Mesodermal cell (in vitro differentiated cells): ENCODE measurements around the gene SLC6A11.

Source experiments
- H3K27ac ChIP-seq: 2 replicates; pipeline ENCODE4 v1.7.0; 2013; ENCODE audit warnings: mild to moderate bottlenecking, low read depth, low read length, moderate library complexity; ENCODE audit not compliant: severe bottlenecking
- H3K36me3 ChIP-seq: 2 replicates; pipeline ENCODE4 v1.7.1; 2013; ENCODE audit warnings: mild to moderate bottlenecking, low read length, moderate library complexity; ENCODE audit not compliant: control insufficient read depth, insufficient read depth
- H3K4me1 ChIP-seq: one replicate; pipeline ENCODE4 v1.7.1; 2013; ENCODE audit warnings: mild to moderate bottlenecking, low read length; ENCODE audit not compliant: insufficient read depth, control insufficient read depth, poor library complexity, severe bottlenecking
- H3K4me3 ChIP-seq: 2 replicates; pipeline ENCODE4 v1.7.0; 2013; ENCODE audit warnings: low read length, control low read depth, mild to moderate bottlenecking; ENCODE audit not compliant: insufficient read depth, poor library complexity, severe bottlenecking; ENCODE audit errors: extremely low read depth
- H3K9me3 ChIP-seq: 2 replicates; pipeline ENCODE4 v1.7.1; 2013; ENCODE audit warnings: mild to moderate bottlenecking, low read length, moderate library complexity; ENCODE audit not compliant: control insufficient read depth
- WGBS, 2 experiments: methylation state at CpG; one replicate each; pipeline ENCODE4 v1.1.5; 2013; ENCODE audit warnings: missing lambda C conversion rate in 2 of 2; ENCODE audit not compliant: insufficient coverage in 2 of 2; 5-methylcytosine and 5-hydroxymethylcytosine counted together

SLC6A11 gene

DNA sequence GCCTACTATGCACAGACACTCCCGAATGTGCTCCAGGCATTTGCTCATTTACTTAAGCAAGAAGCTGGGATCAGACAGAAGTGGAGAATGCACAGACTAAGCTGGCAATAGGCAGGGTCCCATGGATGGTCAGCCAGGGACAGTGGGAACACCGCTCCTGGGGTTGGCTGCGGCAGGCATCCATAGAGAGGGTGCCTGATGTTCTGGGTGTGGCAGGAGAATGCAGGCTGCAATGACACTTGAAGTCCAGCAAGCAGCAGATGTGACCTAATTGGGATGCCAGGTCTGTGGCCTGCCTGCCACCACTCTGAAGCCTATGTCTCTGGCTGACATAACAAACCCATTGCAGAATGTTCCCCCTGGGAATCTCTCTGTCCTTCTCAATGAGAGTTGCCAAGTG, 40.2 kb upstream of the SLC6A11 start:
- H3K4me3 ChIP-seq: no peak overlapping the region
- no peak overlapping the region for H3K27ac ChIP-seq
- no peaks in the 10 kb centered on the region for H3K36me3 ChIP-seq
- no peaks in the 10 kb centered on the region for H3K9me3 ChIP-seq
- WGBS, 2 experiments: 91 to 92% methylated on average over 3 of the region's 3 CpGs
- no peaks in the 10 kb centered on the region for H3K4me1 ChIP-seq

DNA sequence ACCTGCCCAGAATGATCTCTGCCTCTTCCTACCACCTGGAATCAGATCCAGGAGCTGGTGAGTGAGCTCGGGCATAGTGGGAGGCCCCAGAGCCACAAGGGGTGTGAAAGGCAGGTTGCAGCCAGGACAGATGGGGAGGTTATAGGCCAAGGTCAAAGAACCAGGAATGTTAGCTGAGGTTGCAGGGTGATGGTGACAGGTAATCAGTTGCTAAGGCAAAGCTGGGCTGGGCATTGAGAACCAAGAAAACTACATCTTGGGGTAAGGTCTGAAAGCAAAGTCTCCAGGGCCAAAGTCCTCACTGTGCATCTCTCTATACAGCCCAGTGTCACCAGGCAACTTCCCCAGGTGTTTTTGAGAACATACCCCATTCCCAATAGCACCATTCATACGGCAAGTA, 38.4 kb upstream of the SLC6A11 start:
- no CpG with 5 or more reads among the region's 2 CpGs for WGBS, 2 experiments
- Histone ChIP-seq H3K4me1 (no peaks in the 10 kb centered on the region), H3K27ac (no peak overlapping the region), H3K4me3 (no peak overlapping the region), H3K36me3 (no peaks in the 10 kb centered on the region), H3K9me3 (no peaks in the 10 kb centered on the region)

DNA sequence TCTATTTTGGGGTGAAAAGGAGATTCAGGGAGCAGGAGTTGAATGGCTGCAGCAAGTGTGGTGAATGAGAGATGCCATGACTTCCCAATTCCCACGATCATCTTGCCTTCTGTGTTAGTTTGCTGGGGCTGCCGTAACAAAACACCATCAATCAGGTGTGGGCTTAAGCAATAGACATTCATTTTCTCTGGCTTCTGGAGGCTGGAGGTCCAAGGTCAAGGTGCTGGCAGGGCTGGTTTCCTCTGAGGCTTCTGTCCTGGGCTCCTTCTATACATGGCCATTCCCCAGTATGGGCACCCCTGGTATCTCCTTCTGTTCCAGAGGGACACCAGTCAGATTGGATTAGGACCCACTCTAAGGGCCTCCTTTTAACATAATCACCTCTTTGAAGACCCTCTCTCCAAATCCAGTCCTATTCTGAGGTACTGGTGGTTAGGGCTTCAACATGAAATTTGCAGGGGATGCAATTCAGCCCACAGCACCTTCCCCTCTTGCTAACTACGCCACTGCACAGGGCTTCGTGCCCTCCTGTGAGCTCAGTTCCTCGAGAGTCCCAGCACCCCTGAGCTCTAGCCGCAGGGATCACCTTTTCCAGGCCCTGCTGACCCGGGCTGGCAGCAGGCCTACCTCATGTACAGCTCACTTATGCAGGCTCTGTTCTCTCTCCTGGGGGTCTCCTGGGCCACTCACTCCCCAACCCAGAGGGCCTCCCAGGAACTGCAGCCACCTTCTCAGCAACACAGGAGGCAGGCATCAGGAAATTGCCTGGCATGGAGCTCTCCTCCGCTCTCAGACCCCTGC, 37.3 kb upstream of the SLC6A11 start:
- 84 to 92% methylated on average over 4 to 6 of the region's 8 CpGs for WGBS, 2 experiments
- no peaks in the 10 kb centered on the region for H3K4me1 ChIP-seq
- H3K27ac ChIP-seq: no peak overlapping the region
- H3K4me3 ChIP-seq: no peak overlapping the region
- H3K9me3 ChIP-seq: no peaks in the 10 kb centered on the region
- H3K36me3 ChIP-seq: no peaks in the 10 kb centered on the region

DNA sequence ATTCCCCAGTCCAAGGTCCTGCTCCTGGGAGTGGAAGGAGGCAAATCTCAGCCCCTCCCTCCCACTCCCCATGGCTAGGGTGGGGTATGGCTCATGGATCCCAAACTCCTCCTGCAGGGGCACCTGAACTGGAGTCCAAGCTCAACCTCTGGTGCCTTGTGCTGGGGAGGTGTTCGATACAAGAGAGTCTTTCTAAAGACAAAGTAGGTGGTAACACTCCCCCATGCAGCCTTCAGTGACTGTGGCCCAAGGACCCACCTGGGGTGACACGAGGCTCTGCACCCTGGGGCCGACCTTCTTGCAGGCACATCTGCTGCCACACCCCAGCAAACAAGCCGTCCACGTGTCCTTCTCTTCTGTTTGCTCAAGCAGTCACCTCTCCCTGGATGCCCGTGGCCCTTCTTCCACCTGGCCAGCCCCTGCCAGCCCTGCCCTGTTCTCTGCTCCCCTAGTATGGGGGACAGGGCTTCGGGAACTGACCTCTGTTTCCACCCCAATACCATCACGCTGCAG, 36.7 kb upstream of the SLC6A11 start:
- Histone ChIP-seq H3K4me3 (no peak overlapping the region), H3K4me1 (peaks cover 4% of the 10 kb centered on the region), H3K36me3 (no peaks in the 10 kb centered on the region), H3K9me3 (no peaks in the 10 kb centered on the region), H3K27ac (no peak overlapping the region)
- 81 to 84% methylated on average over 5 to 7 of the region's 8 CpGs for WGBS, 2 experiments

DNA sequence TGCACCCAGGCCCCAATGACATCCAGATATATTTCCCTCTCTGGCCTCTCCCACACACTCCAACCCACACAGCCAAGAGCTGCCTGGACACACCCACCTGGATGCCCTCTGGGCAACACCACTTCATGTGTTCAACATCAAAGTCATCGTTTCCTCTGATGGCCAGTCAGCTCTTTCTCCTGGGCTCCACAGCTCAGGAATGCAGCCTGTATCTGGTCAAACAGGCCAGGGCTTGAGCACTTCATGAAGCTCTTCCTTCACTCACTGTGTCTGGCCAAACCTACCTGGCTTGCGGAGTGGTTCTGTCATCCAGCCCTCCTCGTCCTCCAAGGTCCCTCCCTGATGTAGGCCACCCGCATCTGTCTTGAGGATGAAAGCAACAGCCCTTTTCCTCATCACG, 35.8 kb upstream of the SLC6A11 start:
- Histone ChIP-seq H3K4me1 (peaks cover 4% of the 10 kb centered on the region), H3K4me3 (no peak overlapping the region), H3K27ac (no peak overlapping the region), H3K9me3 (no peaks in the 10 kb centered on the region), H3K36me3 (no peaks in the 10 kb centered on the region)
- 80 to 86% methylated on average over 5 of the region's 5 CpGs for WGBS, 2 experiments

DNA sequence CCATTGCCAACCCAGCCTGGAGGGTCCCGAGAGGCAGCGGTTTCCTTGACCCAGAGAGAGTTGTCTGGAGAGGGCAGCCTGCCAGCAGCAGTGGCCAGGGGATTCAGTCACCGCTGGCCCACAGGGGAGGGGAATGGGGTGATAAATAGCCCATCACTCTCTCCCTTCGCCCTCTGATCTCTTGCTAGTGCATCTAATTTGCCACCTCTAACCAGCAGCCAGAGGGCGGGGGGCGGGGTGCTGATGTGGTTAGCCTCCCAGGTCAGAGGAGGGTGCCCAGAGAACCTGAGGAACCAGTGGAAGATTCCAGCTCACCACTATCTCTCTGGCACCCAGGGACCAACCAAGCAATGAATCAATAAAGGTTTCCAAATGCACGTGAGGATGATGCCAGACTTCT, 35.1 kb upstream of the SLC6A11 start:
- peaks cover 4% of the 10 kb centered on the region for H3K4me1 ChIP-seq
- H3K36me3 ChIP-seq: no peaks in the 10 kb centered on the region
- H3K4me3 ChIP-seq: no peak overlapping the region
- no peak overlapping the region for H3K27ac ChIP-seq
- no peaks in the 10 kb centered on the region for H3K9me3 ChIP-seq
- WGBS, 2 experiments: 89 to 91% methylated on average over 4 to 6 of the region's 7 CpGs

DNA sequence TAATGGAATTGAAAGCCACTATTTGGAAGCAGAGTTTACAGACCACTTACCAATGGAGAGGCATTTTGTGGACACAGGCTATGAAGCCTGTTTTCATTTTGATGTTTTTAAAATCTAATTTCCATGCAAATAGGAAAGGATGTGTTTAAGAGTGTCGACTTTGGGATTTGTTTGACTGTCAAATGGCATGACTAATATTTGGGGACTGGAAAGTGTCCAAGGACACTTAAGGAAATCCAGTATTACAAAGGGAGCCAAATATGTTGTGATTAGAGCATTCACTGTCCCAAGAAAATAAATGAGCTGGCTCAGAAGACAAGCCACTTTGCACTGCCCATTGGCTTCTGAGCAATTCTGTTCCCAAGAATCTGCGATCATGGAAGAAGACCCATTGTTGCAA, 34.0 kb upstream of the SLC6A11 start:
- peaks cover 4% of the 10 kb centered on the region for H3K4me1 ChIP-seq
- 82 to 95% methylated on average over 1 to 2 of the region's 2 CpGs for WGBS, 2 experiments
- H3K4me3 ChIP-seq: no peak overlapping the region
- no peaks in the 10 kb centered on the region for H3K9me3 ChIP-seq
- no peaks in the 10 kb centered on the region for H3K36me3 ChIP-seq
- H3K27ac ChIP-seq: no peak overlapping the region

DNA sequence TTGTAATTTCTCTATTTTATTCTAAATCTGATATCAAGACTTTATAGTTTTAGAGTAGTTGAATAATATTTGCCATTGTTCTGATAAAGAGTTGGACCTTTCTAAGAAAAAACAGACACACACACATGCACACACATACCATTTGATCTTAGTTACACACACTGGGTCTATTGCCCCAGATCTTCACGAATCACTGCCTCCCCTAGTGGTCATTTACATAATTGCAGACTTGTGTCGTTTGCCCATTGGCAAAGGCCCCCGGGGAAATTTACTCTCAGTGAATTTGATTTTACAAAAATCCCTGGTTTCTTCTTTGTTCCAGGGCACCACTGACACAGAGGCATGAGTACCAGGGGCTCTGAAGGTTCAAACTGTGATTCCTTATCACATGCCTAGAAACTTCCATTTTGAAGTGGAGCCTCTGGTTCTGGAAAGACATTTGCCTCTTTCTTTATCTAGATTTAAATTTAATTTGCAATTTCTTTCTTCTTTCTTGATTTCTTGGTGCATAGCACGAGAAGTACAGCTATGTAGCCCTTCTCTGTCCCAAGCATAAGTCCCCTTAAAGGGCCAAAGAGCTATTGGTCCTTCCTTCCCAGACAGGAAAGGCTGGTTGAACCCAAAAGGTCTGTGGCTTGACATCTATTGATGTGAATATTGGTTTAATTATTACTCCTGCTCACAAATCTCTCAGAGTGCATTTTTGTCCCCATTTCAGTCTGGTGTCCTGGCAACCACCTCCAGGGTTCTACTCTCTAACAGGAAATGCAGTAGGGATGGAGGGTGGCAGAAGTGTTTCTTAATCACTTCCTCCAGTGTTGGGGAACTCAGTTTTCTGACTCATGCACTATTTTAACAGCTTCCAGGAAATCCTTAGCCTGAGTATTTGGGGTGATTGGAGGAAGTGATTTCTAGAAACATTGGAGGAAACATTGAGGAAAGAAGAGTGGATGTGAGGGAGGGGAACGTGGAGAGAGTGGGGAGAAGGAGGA, 32.4 kb upstream of the SLC6A11 start:
- Histone ChIP-seq H3K36me3 (no peaks in the 10 kb centered on the region), H3K4me1 (peaks cover 4% of the 10 kb centered on the region), H3K9me3 (no peaks in the 10 kb centered on the region), H3K4me3 (no peak overlapping the region), H3K27ac (no peak overlapping the region)
- 31 to 32% methylated on average over 3 to 4 of the region's 5 CpGs for WGBS, 2 experiments

DNA sequence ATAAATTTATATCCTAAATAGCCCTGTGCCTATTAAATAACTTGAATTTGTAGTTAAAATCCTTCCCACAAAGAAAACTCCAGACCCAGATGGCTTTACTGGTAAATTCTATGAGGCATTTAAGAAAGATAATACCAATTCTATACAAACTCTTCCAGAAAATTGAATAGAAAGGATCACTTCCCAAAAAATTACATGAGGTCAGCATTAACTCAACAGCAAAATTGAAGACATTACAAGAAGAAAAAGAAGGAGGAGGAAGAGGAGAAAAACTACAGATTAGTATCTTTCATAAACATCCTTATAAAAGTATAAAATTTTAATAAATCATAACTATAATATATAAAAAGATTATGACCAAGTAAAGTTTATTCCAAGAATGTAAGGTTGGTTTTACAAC, 29.4 kb upstream of the SLC6A11 start:
- H3K27ac ChIP-seq: no peak overlapping the region
- no peaks in the 10 kb centered on the region for H3K9me3 ChIP-seq
- H3K36me3 ChIP-seq: no peaks in the 10 kb centered on the region
- H3K4me1 ChIP-seq: peaks cover 4% of the 10 kb centered on the region
- H3K4me3 ChIP-seq: no peak overlapping the region

DNA sequence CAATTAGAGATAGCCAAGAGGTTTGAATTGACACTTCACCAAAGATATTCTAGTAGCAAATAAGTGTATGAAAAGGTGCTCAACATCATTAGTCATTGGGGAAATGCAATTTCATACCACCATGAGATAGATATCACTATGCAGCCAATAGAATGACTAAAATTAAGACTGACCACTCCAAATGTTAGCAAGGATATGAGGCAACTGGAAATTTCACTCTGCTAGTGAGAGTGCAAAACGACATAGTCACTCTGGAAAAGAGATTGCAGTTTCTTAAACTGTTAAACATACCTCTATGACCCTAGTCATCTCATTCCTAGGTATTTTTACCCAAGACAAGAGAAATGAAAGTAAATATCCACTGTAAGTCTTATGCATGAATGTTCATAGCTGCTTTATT, 27.6 kb upstream of the SLC6A11 start:
- peaks cover 4% of the 10 kb centered on the region for H3K4me1 ChIP-seq
- WGBS, 2 experiments: 43% methylated on average over 1 of the region's 1 CpG; no CpG with 5 or more reads in 1 of the 2 experiments
- no peak overlapping the region for H3K27ac ChIP-seq

More for the DNA sequence above, 27.6 kb upstream of the SLC6A11 start:
- Histone ChIP-seq H3K36me3 (no peaks in the 10 kb centered on the region), H3K9me3 (no peaks in the 10 kb centered on the region), H3K4me3 (no peak overlapping the region)
